ENCODE results near the gene ARID3A. TPM values are rescaled to one million over a fixed set of nuclear protein-coding genes. Genes with fewer than 3 reads are reported as not detected.

The ARID3A gene
- total and polyA plus RNA-seq, 2 of the 13 experiments (the other 11 are each of a cell fraction or from before 2014, with no cell fraction given), result 71.3 to 77.9 TPM

GRCh38 chr19:980133-980998 is 54.5 kb downstream of the ARID3A start (continued):
- TF ChIP-seq, protein P1, sequence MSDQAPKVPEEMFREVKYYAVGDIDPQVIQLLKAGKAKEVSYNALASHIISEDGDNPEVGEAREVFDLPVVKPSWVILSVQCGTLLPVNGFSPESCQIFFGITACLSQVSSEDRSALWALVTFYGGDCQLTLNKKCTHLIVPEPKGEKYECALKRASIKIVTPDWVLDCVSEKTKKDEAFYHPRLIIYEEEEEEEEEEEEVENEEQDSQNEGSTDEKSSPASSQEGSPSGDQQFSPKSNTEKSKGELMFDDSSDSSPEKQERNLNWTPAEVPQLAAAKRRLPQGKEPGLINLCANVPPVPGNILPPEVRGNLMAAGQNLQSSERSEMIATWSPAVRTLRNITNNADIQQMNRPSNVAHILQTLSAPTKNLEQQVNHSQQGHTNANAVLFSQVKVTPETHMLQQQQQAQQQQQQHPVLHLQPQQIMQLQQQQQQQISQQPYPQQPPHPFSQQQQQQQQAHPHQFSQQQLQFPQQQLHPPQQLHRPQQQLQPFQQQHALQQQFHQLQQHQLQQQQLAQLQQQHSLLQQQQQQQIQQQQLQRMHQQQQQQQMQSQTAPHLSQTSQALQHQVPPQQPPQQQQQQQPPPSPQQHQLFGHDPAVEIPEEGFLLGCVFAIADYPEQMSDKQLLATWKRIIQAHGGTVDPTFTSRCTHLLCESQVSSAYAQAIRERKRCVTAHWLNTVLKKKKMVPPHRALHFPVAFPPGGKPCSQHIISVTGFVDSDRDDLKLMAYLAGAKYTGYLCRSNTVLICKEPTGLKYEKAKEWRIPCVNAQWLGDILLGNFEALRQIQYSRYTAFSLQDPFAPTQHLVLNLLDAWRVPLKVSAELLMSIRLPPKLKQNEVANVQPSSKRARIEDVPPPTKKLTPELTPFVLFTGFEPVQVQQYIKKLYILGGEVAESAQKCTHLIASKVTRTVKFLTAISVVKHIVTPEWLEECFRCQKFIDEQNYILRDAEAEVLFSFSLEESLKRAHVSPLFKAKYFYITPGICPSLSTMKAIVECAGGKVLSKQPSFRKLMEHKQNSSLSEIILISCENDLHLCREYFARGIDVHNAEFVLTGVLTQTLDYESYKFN (CRISPR knock-in tag; conservative IDR thresholded peaks at IDR 0.05), result peak; percentile 83
- TF ChIP-seq KLF11 (CRISPR knock-in tag; IDR thresholded peaks at IDR 0.05) (no peak), ELF3 (CRISPR knock-in tag; IDR thresholded peaks at IDR 0.05) (peak; percentile 94), U2AF1 (optimal IDR thresholded peaks at IDR 0.05; ENCODE audit: low read depth, low read length) (no peak), SCMH1 (CRISPR knock-in tag; IDR thresholded peaks at IDR 0.05; ENCODE audit: borderline replicate concordance) (no peak), BRD4 (CRISPR knock-in tag; IDR thresholded peaks at IDR 0.05) (peak; percentile 73), ZNF292 (CRISPR knock-in tag; IDR thresholded peaks at IDR 0.05; ENCODE audit: borderline replicate concordance, low read depth) (peak; percentile 92; the same call in 1 of the 2 replicates), ZNF577 (CRISPR knock-in tag; IDR thresholded peaks at IDR 0.05; ENCODE audit: borderline replicate concordance, low read depth) (no peak), ZNF878 (CRISPR knock-in tag; IDR thresholded peaks at IDR 0.05) (no peak), REPIN1 (CRISPR knock-in tag; IDR thresholded peaks at IDR 0.05; ENCODE audit: borderline replicate concordance, low read depth) (peak; percentile 63; the same call in 1 of the 2 replicates)
- TF ChIP-seq, protein P2, sequence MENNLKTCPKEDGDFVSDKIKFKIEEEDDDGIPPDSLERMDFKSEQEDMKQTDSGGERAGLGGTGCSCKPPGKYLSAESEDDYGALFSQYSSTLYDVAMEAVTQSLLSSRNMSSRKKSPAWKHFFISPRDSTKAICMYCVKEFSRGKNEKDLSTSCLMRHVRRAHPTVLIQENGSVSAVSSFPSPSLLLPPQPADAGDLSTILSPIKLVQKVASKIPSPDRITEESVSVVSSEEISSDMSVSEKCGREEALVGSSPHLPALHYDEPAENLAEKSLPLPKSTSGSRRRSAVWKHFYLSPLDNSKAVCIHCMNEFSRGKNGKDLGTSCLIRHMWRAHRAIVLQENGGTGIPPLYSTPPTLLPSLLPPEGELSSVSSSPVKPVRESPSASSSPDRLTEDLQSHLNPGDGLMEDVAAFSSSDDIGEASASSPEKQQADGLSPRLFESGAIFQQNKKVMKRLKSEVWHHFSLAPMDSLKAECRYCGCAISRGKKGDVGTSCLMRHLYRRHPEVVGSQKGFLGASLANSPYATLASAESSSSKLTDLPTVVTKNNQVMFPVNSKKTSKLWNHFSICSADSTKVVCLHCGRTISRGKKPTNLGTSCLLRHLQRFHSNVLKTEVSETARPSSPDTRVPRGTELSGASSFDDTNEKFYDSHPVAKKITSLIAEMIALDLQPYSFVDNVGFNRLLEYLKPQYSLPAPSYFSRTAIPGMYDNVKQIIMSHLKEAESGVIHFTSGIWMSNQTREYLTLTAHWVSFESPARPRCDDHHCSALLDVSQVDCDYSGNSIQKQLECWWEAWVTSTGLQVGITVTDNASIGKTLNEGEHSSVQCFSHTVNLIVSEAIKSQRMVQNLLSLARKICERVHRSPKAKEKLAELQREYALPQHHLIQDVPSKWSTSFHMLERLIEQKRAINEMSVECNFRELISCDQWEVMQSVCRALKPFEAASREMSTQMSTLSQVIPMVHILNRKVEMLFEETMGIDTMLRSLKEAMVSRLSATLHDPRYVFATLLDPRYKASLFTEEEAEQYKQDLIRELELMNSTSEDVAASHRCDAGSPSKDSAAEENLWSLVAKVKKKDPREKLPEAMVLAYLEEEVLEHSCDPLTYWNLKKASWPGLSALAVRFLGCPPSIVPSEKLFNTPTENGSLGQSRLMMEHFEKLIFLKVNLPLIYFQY (CRISPR knock-in tag; IDR thresholded peaks at IDR 0.05; ENCODE audit: borderline replicate concordance), result peak; percentile 89
- TF ChIP-seq, protein P3, sequence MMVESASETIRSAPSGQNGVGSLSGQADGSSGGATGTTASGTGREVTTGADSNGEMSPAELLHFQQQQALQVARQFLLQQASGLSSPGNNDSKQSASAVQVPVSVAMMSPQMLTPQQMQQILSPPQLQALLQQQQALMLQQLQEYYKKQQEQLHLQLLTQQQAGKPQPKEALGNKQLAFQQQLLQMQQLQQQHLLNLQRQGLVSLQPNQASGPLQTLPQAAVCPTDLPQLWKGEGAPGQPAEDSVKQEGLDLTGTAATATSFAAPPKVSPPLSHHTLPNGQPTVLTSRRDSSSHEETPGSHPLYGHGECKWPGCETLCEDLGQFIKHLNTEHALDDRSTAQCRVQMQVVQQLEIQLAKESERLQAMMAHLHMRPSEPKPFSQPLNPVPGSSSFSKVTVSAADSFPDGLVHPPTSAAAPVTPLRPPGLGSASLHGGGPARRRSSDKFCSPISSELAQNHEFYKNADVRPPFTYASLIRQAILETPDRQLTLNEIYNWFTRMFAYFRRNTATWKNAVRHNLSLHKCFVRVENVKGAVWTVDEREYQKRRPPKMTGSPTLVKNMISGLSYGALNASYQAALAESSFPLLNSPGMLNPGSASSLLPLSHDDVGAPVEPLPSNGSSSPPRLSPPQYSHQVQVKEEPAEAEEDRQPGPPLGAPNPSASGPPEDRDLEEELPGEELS (CRISPR knock-in tag; IDR thresholded peaks at IDR 0.05), result peak; percentile 63

Data from HepG2 (cell line).